H9 (cell line): ENCODE results near the gene PATL2. TPM values are rescaled to one million over a fixed set of nuclear protein-coding genes. Genes with fewer than 3 reads are reported as not detected.

ENCODE experiments used
- DNase-seq: peaks from one replicate; pipeline ENCODE4 v3.0.0-alpha.2; 2017
- H2AFZ ChIP-seq: one replicate; pipeline ENCODE4 v1.6.1; 2013; ENCODE audit warnings: mild to moderate bottlenecking, low read length, control low read depth, moderate library complexity
- H2AK5ac ChIP-seq: 2 replicates; pipeline ENCODE4 v1.6.1; 2013; ENCODE audit warnings: low read length, control low read depth, mixed read lengths; ENCODE audit not compliant: insufficient read length
- H2BK120ac ChIP-seq: one replicate; pipeline ENCODE4 v1.6.1; 2013; ENCODE audit warnings: low read depth, mild to moderate bottlenecking, low read length, control low read depth, inconsistent platforms; ENCODE audit not compliant: poor library complexity, severe bottlenecking
- H2BK12ac ChIP-seq: 2 replicates; pipeline ENCODE4 v1.6.1; 2013; ENCODE audit warnings: low read length, control low read depth, mixed read lengths, low read depth; ENCODE audit not compliant: insufficient read length
- H2BK15ac ChIP-seq: 2 replicates; pipeline ENCODE4 v1.6.1; 2013; ENCODE audit warnings: low read depth, low read length, control low read depth
- H2BK20ac ChIP-seq: one replicate; pipeline ENCODE4 v1.6.1; 2013; ENCODE audit warnings: low read depth, mild to moderate bottlenecking, low read length, control low read depth, inconsistent platforms; ENCODE audit not compliant: poor library complexity, severe bottlenecking
- H2BK5ac ChIP-seq: 2 replicates; pipeline ENCODE4 v1.6.1; 2013; ENCODE audit warnings: low read length, control low read depth, mixed read lengths; ENCODE audit not compliant: insufficient read length
- H3K14ac ChIP-seq: 2 replicates; pipeline ENCODE4 v1.6.1; 2013; ENCODE audit warnings: low read length, control low read depth; ENCODE audit not compliant: insufficient read depth
- H3K18ac ChIP-seq: 2 replicates; pipeline ENCODE4 v1.6.1; 2013; ENCODE audit warnings: low read depth, mild to moderate bottlenecking, mixed read lengths, low read length, control low read depth; ENCODE audit not compliant: insufficient read length
- H3K23ac ChIP-seq: 2 replicates; pipeline ENCODE4 v1.6.1; 2013; ENCODE audit warnings: low read length, control low read depth, mixed read lengths, low read depth; ENCODE audit not compliant: insufficient read length
- H3K23me2 ChIP-seq: 2 replicates; pipeline ENCODE4 v1.6.1; 2013; ENCODE audit warnings: low read depth, mild to moderate bottlenecking, mixed read lengths, low read length, control low read depth; ENCODE audit not compliant: insufficient read length, poor library complexity, severe bottlenecking
- H3K27ac ChIP-seq: 2 replicates; pipeline ENCODE4 v1.5.1; 2013; ENCODE audit warnings: low read length, control low read depth, mixed read lengths, low read depth; ENCODE audit not compliant: insufficient read length
- H3K27me3 ChIP-seq: 2 replicates; pipeline ENCODE4 v1.6.1; 2013; ENCODE audit warnings: low read length, control low read depth, inconsistent platforms; ENCODE audit not compliant: insufficient read depth
- H3K4ac ChIP-seq: 2 replicates; pipeline ENCODE4 v1.6.1; 2013; ENCODE audit warnings: low read depth, mild to moderate bottlenecking, control low read depth, inconsistent platforms, low read length, moderate library complexity
- H3K4me1 ChIP-seq: 2 replicates; pipeline ENCODE4 v1.6.1; 2013; ENCODE audit warnings: low read length, control low read depth, inconsistent platforms; ENCODE audit not compliant: insufficient read depth
- H3K4me2 ChIP-seq: 2 replicates; pipeline ENCODE4 v1.6.1; 2013; ENCODE audit warnings: low read length, control low read depth, mixed read lengths; ENCODE audit not compliant: insufficient read length, insufficient read depth
- H3K56ac ChIP-seq: 2 replicates; pipeline ENCODE4 v1.6.1; 2013; ENCODE audit warnings: low read depth, mild to moderate bottlenecking, mixed read lengths, low read length, control low read depth; ENCODE audit not compliant: insufficient read length
- H3K79me1 ChIP-seq: 2 replicates; pipeline ENCODE4 v1.6.1; 2013; ENCODE audit warnings: low read depth, mild to moderate bottlenecking, moderate library complexity, low read length, control low read depth, inconsistent platforms; ENCODE audit not compliant: insufficient read depth, poor library complexity, severe bottlenecking
- H3K79me2 ChIP-seq: 2 replicates; pipeline ENCODE4 v1.6.1; 2013; ENCODE audit warnings: low read length, control low read depth, inconsistent platforms; ENCODE audit not compliant: insufficient read depth
- H3K9ac ChIP-seq: 2 replicates; pipeline ENCODE4 v1.6.1; 2013; ENCODE audit warnings: low read length, control low read depth, mixed read lengths; ENCODE audit not compliant: insufficient read length; ENCODE audit errors: extremely low read depth
- H3K9me3 ChIP-seq: one replicate; pipeline ENCODE4 v1.6.1; 2013; ENCODE audit warnings: low read depth, low read length, inconsistent platforms; ENCODE audit not compliant: control insufficient read depth
- H3T11ph ChIP-seq: one replicate; pipeline ENCODE4 v1.6.1; 2013; ENCODE audit warnings: mild to moderate bottlenecking, low read length, control low read depth, inconsistent platforms
- H4K20me1 ChIP-seq: one replicate; pipeline ENCODE4 v1.6.1; 2013; ENCODE audit not compliant: control insufficient read depth, insufficient read length, insufficient read depth
- H4K5ac ChIP-seq: 2 replicates; pipeline ENCODE4 v1.6.1; 2013; ENCODE audit warnings: low read depth, mild to moderate bottlenecking, mixed read lengths, low read length, control low read depth; ENCODE audit not compliant: insufficient read length
- H4K8ac ChIP-seq: replicated peaks from 2 replicates; pipeline ENCODE4 v1.6.1; 2013; ENCODE audit warnings: low read length, control low read depth, mixed read lengths, low read depth; ENCODE audit not compliant: insufficient read length
- H4K91ac ChIP-seq: 2 replicates; pipeline ENCODE4 v1.6.1; 2013; ENCODE audit warnings: low read depth, mild to moderate bottlenecking, moderate library complexity, mixed read lengths, low read length, control low read depth; ENCODE audit not compliant: insufficient read length
- H3K27ac Mint-ChIP-seq, 3 experiments: 2 replicates in 2 of 3; 3 replicates in 1 of 3; pipeline ENCODE4 v1.8.0; 2020 to 2021; ENCODE audit warnings: mixed read lengths in 3 of 3, mild to moderate bottlenecking in 1 of 3, moderate library complexity in 1 of 3
- H3K27me3 Mint-ChIP-seq: 2 replicates; pipeline ENCODE4 v1.8.0; 2021; ENCODE audit warnings: low read depth, mild to moderate bottlenecking, moderate library complexity, mixed read lengths
- H3K36me3 Mint-ChIP-seq, 3 experiments: 2 replicates in 2 of 3; 3 replicates in 1 of 3; pipeline ENCODE4 v1.8.0; 2020 to 2021; ENCODE audit warnings: low read depth in 3 of 3, mixed read lengths in 3 of 3; ENCODE audit not compliant: insufficient read depth in 1 of 3
- H3K4me1 Mint-ChIP-seq, 2 experiments: 2 replicates each; pipeline ENCODE4 v1.8.0; 2020; ENCODE audit warnings: mixed read lengths in 2 of 2
- H3K4me3 Mint-ChIP-seq, 2 experiments: 2 replicates in 1 of 2; 3 replicates in 1 of 2; pipeline ENCODE4 v1.8.0; 2020 to 2021; ENCODE audit warnings: mild to moderate bottlenecking in 2 of 2, mixed read lengths in 2 of 2, moderate library complexity in 1 of 2
- H3K9me3 Mint-ChIP-seq, 2 experiments: 2 replicates in 1 of 2; 3 replicates in 1 of 2; pipeline ENCODE4 v1.8.0; 2020; ENCODE audit warnings: mild to moderate bottlenecking in 2 of 2, mixed read lengths in 2 of 2, moderate library complexity in 1 of 2
- WGBS: extraction: QIAGEN DNeasy Blood & Tissue Kit; methylation state at CpG from one replicate; pipeline ENCODE4 v1.1.7; 2013; ENCODE audit warnings: missing lambda C conversion rate, low lambda C conversion rate, mixed read lengths; ENCODE audit not compliant: insufficient read length; ENCODE audit errors: extremely low coverage; 5-methylcytosine and 5-hydroxymethylcytosine counted together
- total RNA-seq: library from RNA; stranded (reverse); gene quantifications from 2 replicates; pipeline ENCODE4 v1.2.1, GENCODE V29; 2021
- TF ChIP-seq, protein P1 (sequence below): fragments of 200-600 bp; sonication (generic); conservative IDR thresholded peaks from 3 replicates; pipeline ENCODE4 v1.8.0; 2021; ENCODE audit warnings: antibody characterized with exemption, mild to moderate bottlenecking

Gene PATL2
- total RNA-seq, 1 experiment from 2014 or later, result 0.46 TPM

DNA sequence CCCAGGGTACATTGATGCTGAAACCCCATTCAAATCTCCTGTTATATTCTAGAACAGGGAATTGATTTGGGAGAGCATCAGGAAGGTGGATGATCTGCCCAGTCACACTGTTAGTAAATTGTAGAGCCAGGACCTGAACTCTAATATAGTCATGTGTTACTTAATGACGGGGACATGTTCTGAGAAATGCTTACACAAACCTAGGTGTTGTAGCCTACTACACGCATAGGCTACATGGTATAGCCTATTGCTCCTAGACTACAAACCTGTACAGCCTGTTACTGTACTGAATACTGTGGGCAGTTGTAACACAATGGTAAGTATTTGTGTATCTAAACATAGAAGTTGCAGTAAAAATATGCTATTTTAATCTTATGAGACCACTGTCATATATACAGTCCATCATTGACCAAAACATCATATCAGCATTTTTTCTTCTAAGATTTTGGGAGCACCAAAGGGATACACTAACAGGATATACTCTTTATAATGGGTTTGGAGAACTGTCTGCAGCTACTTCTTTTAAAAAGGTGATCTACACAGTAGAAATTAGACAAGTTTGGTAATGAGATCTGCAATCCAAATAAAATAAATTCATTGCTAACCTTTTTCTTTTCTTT lies 6.0 kb upstream of the PATL2 start:
- Histone ChIP-seq H3K9me3 (no peaks in the 10 kb centered on the region), H4K8ac (no peak overlapping the region)

More for the DNA sequence above, 6.0 kb upstream of the PATL2 start:
- Histone ChIP-seq H4K20me1 (no peaks in the 10 kb centered on the region), H3K27me3 (no peaks in the 10 kb centered on the region; the same call in 1 of the 2 replicates), H4K5ac (no peak overlapping the region), H2BK12ac (no peak overlapping the region), H3K23me2 (peaks cover under 1% of the 10 kb centered on the region), H3K79me2 (no peaks in the 10 kb centered on the region; the same call in 1 of the 2 replicates), H2AFZ (no peak overlapping the region), H3K4me1 (no peaks in the 10 kb centered on the region), H3K18ac (no peak overlapping the region), H3K4me2 (no peak overlapping the region), H3K79me1 (no peaks in the 10 kb centered on the region), H2AK5ac (no peak overlapping the region), H3K56ac (no peak overlapping the region), H2BK20ac (no peak overlapping the region), H3K14ac (no peak overlapping the region), H3K23ac (no peak overlapping the region), H3K9ac (no peak overlapping the region), H4K91ac (no peak overlapping the region), H2BK5ac (no peak overlapping the region), H3K4ac (no peak overlapping the region), H2BK15ac (no peak overlapping the region), H3K27ac (no peak overlapping the region), H2BK120ac (no peak overlapping the region), H3T11ph (no peak overlapping the region)
- TF ChIP-seq, protein P1, sequence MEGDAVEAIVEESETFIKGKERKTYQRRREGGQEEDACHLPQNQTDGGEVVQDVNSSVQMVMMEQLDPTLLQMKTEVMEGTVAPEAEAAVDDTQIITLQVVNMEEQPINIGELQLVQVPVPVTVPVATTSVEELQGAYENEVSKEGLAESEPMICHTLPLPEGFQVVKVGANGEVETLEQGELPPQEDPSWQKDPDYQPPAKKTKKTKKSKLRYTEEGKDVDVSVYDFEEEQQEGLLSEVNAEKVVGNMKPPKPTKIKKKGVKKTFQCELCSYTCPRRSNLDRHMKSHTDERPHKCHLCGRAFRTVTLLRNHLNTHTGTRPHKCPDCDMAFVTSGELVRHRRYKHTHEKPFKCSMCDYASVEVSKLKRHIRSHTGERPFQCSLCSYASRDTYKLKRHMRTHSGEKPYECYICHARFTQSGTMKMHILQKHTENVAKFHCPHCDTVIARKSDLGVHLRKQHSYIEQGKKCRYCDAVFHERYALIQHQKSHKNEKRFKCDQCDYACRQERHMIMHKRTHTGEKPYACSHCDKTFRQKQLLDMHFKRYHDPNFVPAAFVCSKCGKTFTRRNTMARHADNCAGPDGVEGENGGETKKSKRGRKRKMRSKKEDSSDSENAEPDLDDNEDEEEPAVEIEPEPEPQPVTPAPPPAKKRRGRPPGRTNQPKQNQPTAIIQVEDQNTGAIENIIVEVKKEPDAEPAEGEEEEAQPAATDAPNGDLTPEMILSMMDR, result no peak
- peaks cover 9% of the 10 kb centered on the region for H3K27me3 Mint-ChIP-seq
- WGBS, result no CpG with 5 or more reads among the region's 2 CpGs
- peaks cover 2 to 15% (median 14%) of the 10 kb centered on the region in 3 experiments; a peak in 5 of 7 replicates for H3K36me3 Mint-ChIP-seq
- no peaks in the 10 kb centered on the region for H3K9me3 Mint-ChIP-seq
- H3K4me1 Mint-ChIP-seq, result peaks cover 10% of the 10 kb centered on the region in 2 experiments
- DNase-seq, result no peak
- no peak overlapping the region for H3K4me3 Mint-ChIP-seq
- H3K27ac Mint-ChIP-seq, result no peak overlapping the region
